GM23338 (cell line): ENCODE measurements around the gene PPP1R9B. TPM values are rescaled to one million over a fixed set of nuclear protein-coding genes. Genes with fewer than 3 reads are reported as not detected.
A peak's percentile ranks its signal among the peaks of the same experiment; 100 is the strongest.

ENCODE experiments used
- ATAC-seq: fragments of 200-7000 bp; cut with Tn5 transposase; 3 replicates; pipeline ENCODE4 v1.9.1; 2020
- DNase-seq: peaks from one replicate; pipeline ENCODE4 v3.0.0-alpha.2; 2015; ENCODE audit warnings: low spot score
- H2AFZ ChIP-seq: fragments of 200-600 bp; sonication (generic); 2 replicates; pipeline ENCODE4 v1.8.0; 2016; ENCODE audit warnings: antibody characterized with exemption, mild to moderate bottlenecking, moderate library complexity
- H3F3A ChIP-seq: fragments of 200-600 bp; sonication (generic); replicated peaks from 2 replicates; pipeline ENCODE4 v1.8.0; 2017; ENCODE audit warnings: antibody characterized with exemption, mixed run types, low read depth
- H3K27ac ChIP-seq: fragments of 200-600 bp; sonication (generic); 2 replicates; pipeline ENCODE4 v1.6.1; 2016; ENCODE audit warnings: low read depth
- H3K27me3 ChIP-seq: fragments of 200-600 bp; sonication (generic); 2 replicates; pipeline ENCODE4 v1.8.0; 2016; ENCODE audit warnings: mild to moderate bottlenecking, mixed run types, moderate library complexity; ENCODE audit not compliant: insufficient read depth
- H3K36me3 ChIP-seq: fragments of 200-600 bp; sonication (generic); 2 replicates; pipeline ENCODE4 v1.8.0; 2016; ENCODE audit warnings: mild to moderate bottlenecking; ENCODE audit not compliant: insufficient read depth
- H3K4me1 ChIP-seq: fragments of 200-600 bp; sonication (generic); 2 replicates; pipeline ENCODE4 v1.8.0; 2016; ENCODE audit warnings: mild to moderate bottlenecking, moderate library complexity; ENCODE audit not compliant: insufficient read depth
- H3K4me2 ChIP-seq: fragments of 200-600 bp; sonication (generic); 2 replicates; pipeline ENCODE4 v1.7.1; 2017; ENCODE audit warnings: mixed run types
- H3K4me3 ChIP-seq: fragments of 200-600 bp; sonication (generic); 2 replicates; pipeline ENCODE4 v1.6.1; 2016; ENCODE audit warnings: mixed run types
- H3K79me2 ChIP-seq: fragments of 200-600 bp; sonication (generic); replicated peaks from 2 replicates; pipeline ENCODE4 v1.8.0; 2017; ENCODE audit warnings: mild to moderate bottlenecking; ENCODE audit not compliant: insufficient read depth
- H3K9me2 ChIP-seq: fragments of 200-600 bp; sonication (generic); 2 replicates; pipeline ENCODE4 v1.8.0; 2017; ENCODE audit not compliant: insufficient read depth
- H4K20me1 ChIP-seq: fragments of 200-600 bp; sonication (generic); replicated peaks from 2 replicates; pipeline ENCODE4 v1.8.0; 2017; ENCODE audit warnings: mild to moderate bottlenecking; ENCODE audit not compliant: insufficient read depth
- H3K27ac Mint-ChIP-seq: 2 replicates; pipeline ENCODE4 v1.8.0; 2020; ENCODE audit warnings: inconsistent platforms, mild to moderate bottlenecking, moderate library complexity, mixed read lengths
- H3K27me3 Mint-ChIP-seq: 3 replicates; pipeline ENCODE4 v1.8.0; 2022; ENCODE audit warnings: low read depth, mild to moderate bottlenecking, moderate library complexity, mixed read lengths, inconsistent platforms; ENCODE audit not compliant: insufficient read depth, poor library complexity
- H3K36me3 Mint-ChIP-seq: 3 replicates; pipeline ENCODE4 v1.8.0; 2021; ENCODE audit warnings: low read depth, mild to moderate bottlenecking, inconsistent platforms, moderate library complexity, mixed read lengths
- H3K4me1 Mint-ChIP-seq: 3 replicates; pipeline ENCODE4 v1.8.0; 2020; ENCODE audit warnings: mild to moderate bottlenecking, inconsistent platforms, mixed read lengths
- H3K4me3 Mint-ChIP-seq: 3 replicates; pipeline ENCODE4 v1.8.0; 2021; ENCODE audit warnings: moderate library complexity, mild to moderate bottlenecking, inconsistent platforms, mixed read lengths
- H3K9me3 Mint-ChIP-seq: 3 replicates; pipeline ENCODE4 v1.8.0; 2020; ENCODE audit warnings: moderate library complexity, mild to moderate bottlenecking, inconsistent platforms, mixed read lengths
- CREB1 ChIP-seq: fragments of 250-450 bp; sonication (Bioruptor Pico); IDR thresholded peaks from 2 replicates; pipeline ENCODE4 v1.5.0; 2020; ENCODE audit warnings: low read depth, mild to moderate bottlenecking, moderate library complexity
- EZH2 ChIP-seq: fragments of 200-600 bp; sonication (generic); IDR thresholded peaks from one replicate; pipeline ENCODE4 v1.8.0; 2017; ENCODE audit warnings: antibody characterized with exemption, mild to moderate bottlenecking, low read depth; ENCODE audit not compliant: unreplicated experiment
- POLR2AphosphoS5 ChIP-seq: IDR thresholded peaks from 2 replicates; pipeline ENCODE4 v1.6.1; 2016; ENCODE audit warnings: antibody characterized with exemption, low read depth
- ZNF114 ChIP-seq: fragments of 250-450 bp; sonication (Bioruptor Pico); IDR thresholded peaks from 2 replicates; pipeline ENCODE4 v1.5.0; 2020; ENCODE audit warnings: mild to moderate bottlenecking, moderate library complexity
- polyA plus RNA-seq: library from polyadenylated mRNA; unstranded; fragments of >200 nt; fragmentation: Nextera tagmentation; extraction: Ambion mirVana; gene quantifications from 2 replicates; pipeline ENCODE4 v1.2.1, GENCODE V29; 2016
- total RNA-seq: library from RNA; depleted of rRNA; stranded (reverse); fragments of >200 nt; shearing (Covaris generic); gene quantifications from 2 replicates; pipeline ENCODE4 v1.2.3, GENCODE V29; 2014
- TF ChIP-seq, protein P1 (sequence below): fragments of 250-450 bp; sonication (Bioruptor Pico); IDR thresholded peaks from 2 replicates; pipeline ENCODE4 v1.5.0; 2020; ENCODE audit warnings: mild to moderate bottlenecking, moderate library complexity
- TF ChIP-seq, protein P2 (sequence below), 2 experiments: fragments of 200-600 bp in 1 of 2; sonication (generic) in 1 of 2; conservative IDR thresholded peaks; 2 replicates each; pipeline versions ENCODE4 v1.5.1 to v1.6.1; 2016 to 2017; ENCODE audit warnings: antibody characterized with exemption in 2 of 2, low read depth in 2 of 2, mild to moderate bottlenecking in 2 of 2, moderate library complexity in 1 of 2

The PPP1R9B gene
- total and polyA plus RNA-seq, 2 experiments from 2014 or later: 2.1 to 10.5 TPM

DNA sequence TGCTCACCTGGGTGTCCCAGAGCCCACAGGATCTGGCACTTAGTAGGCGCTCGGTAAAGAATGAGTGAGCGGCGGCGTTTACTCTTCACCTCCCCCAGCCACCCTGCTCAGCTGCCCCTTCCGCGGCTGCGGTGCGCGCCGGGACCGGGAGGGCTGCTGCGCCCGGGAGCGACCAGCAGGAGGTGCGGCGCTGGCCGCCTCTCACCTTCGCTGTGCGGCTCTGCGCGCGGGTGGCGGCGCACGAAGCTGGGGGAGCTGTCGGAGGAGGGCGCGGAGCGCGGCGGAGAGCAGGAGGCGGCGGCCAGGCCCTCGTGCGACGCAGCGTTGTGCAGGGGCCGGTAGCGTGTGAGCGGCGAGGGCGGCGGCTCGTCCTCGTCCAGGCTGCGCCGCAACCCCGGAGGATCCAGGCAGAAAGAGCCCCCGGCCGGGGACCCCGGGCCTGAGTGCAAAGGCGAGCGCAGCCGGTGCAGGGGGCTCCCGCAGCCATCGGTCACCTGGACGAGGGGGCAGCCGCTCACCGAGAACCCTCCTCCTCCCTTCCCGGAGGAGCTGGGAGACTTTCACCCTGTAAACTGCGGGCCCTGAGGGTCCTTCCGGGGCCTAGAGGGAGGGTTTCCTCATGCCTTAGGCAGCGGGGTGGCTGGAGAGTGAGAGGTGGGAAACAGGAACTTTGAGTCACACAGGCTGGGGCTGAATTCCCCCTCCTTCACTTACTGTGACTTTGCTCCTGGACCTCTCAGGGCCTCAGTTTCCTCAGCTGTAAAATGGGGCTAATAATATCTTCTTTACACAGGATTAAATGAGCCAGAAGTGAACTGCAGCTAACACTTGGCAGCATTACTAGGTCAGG lies 33.0 kb downstream of the PPP1R9B start:
- peaks cover 23% of the 10 kb centered on the region for H3K4me1 Mint-ChIP-seq
- no peaks in the 10 kb centered on the region for H3K9me2 ChIP-seq
- H3K4me2 ChIP-seq: peak overlapping the region; percentile 78
- H3K9me3 Mint-ChIP-seq: no peaks in the 10 kb centered on the region
- H3F3A ChIP-seq: peaks cover 6% of the 10 kb centered on the region; the same call in 1 of the 2 replicates
- no peaks in the 10 kb centered on the region for H4K20me1 ChIP-seq
- H3K36me3 Mint-ChIP-seq: peaks cover 4% of the 10 kb centered on the region; the same call in 2 of the 3 replicates
- 0 out of 2 replicates have a peak overlapping the region, but pooled peaks have one; percentile 66 for H2AFZ ChIP-seq
- no peak overlapping the region for H3K27ac Mint-ChIP-seq
- DNase-seq: peak; percentile 89
- H3K27me3 Mint-ChIP-seq: peaks cover 43% of the 10 kb centered on the region
- no peaks in the 10 kb centered on the region for H3K79me2 ChIP-seq
- TF ChIP-seq ZNF114 (no peak), POLR2AphosphoS5 (peak; percentile 29; the same call in 1 of the 2 replicates), EZH2 (peak; percentile 41), CREB1 (CRISPR knock-in tag) (0 out of 2 replicates have a peak, but pooled peaks have one; percentile 22)
- TF ChIP-seq, protein P1, sequence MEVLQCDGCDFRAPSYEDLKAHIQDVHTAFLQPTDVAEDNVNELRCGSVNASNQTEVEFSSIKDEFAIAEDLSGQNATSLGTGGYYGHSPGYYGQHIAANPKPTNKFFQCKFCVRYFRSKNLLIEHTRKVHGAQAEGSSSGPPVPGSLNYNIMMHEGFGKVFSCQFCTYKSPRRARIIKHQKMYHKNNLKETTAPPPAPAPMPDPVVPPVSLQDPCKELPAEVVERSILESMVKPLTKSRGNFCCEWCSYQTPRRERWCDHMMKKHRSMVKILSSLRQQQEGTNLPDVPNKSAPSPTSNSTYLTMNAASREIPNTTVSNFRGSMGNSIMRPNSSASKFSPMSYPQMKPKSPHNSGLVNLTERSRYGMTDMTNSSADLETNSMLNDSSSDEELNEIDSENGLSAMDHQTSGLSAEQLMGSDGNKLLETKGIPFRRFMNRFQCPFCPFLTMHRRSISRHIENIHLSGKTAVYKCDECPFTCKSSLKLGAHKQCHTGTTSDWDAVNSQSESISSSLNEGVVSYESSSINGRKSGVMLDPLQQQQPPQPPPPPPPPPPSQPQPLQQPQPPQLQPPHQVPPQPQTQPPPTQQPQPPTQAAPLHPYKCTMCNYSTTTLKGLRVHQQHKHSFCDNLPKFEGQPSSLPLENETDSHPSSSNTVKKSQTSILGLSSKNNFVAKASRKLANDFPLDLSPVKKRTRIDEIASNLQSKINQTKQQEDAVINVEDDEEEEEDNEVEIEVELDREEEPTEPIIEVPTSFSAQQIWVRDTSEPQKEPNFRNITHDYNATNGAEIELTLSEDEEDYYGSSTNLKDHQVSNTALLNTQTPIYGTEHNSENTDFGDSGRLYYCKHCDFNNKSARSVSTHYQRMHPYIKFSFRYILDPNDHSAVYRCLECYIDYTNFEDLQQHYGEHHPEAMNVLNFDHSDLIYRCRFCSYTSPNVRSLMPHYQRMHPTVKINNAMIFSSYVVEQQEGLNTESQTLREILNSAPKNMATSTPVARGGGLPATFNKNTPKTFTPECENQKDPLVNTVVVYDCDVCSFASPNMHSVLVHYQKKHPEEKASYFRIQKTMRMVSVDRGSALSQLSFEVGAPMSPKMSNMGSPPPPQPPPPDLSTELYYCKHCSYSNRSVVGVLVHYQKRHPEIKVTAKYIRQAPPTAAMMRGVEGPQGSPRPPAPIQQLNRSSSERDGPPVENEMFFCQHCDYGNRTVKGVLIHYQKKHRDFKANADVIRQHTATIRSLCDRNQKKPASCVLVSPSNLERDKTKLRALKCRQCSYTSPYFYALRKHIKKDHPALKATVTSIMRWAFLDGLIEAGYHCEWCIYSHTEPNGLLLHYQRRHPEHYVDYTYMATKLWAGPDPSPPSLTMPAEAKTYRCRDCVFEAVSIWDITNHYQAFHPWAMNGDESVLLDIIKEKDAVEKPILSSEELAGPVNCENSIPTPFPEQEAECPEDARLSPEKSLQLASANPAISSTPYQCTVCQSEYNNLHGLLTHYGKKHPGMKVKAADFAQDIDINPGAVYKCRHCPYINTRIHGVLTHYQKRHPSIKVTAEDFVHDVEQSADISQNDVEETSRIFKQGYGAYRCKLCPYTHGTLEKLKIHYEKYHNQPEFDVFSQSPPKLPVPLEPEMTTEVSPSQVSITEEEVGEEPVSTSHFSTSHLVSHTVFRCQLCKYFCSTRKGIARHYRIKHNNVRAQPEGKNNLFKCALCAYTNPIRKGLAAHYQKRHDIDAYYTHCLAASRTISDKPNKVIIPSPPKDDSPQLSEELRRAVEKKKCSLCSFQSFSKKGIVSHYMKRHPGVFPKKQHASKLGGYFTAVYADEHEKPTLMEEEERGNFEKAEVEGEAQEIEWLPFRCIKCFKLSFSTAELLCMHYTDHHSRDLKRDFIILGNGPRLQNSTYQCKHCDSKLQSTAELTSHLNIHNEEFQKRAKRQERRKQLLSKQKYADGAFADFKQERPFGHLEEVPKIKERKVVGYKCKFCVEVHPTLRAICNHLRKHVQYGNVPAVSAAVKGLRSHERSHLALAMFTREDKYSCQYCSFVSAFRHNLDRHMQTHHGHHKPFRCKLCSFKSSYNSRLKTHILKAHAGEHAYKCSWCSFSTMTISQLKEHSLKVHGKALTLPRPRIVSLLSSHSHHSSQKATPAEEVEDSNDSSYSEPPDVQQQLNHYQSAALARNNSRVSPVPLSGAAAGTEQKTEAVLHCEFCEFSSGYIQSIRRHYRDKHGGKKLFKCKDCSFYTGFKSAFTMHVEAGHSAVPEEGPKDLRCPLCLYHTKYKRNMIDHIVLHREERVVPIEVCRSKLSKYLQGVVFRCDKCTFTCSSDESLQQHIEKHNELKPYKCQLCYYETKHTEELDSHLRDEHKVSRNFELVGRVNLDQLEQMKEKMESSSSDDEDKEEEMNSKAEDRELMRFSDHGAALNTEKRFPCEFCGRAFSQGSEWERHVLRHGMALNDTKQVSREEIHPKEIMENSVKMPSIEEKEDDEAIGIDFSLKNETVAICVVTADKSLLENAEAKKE: no peak
- TF ChIP-seq, protein P2, sequence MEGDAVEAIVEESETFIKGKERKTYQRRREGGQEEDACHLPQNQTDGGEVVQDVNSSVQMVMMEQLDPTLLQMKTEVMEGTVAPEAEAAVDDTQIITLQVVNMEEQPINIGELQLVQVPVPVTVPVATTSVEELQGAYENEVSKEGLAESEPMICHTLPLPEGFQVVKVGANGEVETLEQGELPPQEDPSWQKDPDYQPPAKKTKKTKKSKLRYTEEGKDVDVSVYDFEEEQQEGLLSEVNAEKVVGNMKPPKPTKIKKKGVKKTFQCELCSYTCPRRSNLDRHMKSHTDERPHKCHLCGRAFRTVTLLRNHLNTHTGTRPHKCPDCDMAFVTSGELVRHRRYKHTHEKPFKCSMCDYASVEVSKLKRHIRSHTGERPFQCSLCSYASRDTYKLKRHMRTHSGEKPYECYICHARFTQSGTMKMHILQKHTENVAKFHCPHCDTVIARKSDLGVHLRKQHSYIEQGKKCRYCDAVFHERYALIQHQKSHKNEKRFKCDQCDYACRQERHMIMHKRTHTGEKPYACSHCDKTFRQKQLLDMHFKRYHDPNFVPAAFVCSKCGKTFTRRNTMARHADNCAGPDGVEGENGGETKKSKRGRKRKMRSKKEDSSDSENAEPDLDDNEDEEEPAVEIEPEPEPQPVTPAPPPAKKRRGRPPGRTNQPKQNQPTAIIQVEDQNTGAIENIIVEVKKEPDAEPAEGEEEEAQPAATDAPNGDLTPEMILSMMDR (conservative IDR thresholded peaks at IDR 0.05; ENCODE audit: low read depth in 2 of 2): peak; percentile 52 to 75
- no peak overlapping the region for H3K27ac ChIP-seq
- H3K27me3 ChIP-seq: peaks cover 44% of the 10 kb centered on the region
- H3K4me3 Mint-ChIP-seq: peak overlapping the region; percentile 65
- H3K4me3 ChIP-seq: peak overlapping the region; percentile 55
- no peaks in the 10 kb centered on the region for H3K36me3 ChIP-seq
- H3K4me1 ChIP-seq: peaks cover 11% of the 10 kb centered on the region; the same call in 1 of the 2 replicates
- peak; percentile 87 for ATAC-seq
